GM23248 (cell line): ENCODE data around the gene MLLT10. TPM values are rescaled to one million over a fixed set of nuclear protein-coding genes. Genes with fewer than 3 reads are reported as not detected.

Experiments used
- DNase-seq: peaks from one replicate; pipeline ENCODE4 v3.0.0-alpha.2; 2015
- H2AFZ ChIP-seq: fragments of 200-600 bp; sonication (generic); 2 replicates; pipeline ENCODE4 v1.6.1; 2016; ENCODE audit warnings: antibody characterized with exemption
- H3F3A ChIP-seq: fragments of 200-600 bp; sonication (generic); 2 replicates; pipeline ENCODE4 v1.6.1; 2016; ENCODE audit warnings: mild to moderate bottlenecking, antibody characterized with exemption, mixed run types; ENCODE audit not compliant: insufficient read depth
- H3K27ac ChIP-seq: fragments of 200-600 bp; sonication (generic); 2 replicates; pipeline ENCODE4 v1.5.1; 2016; ENCODE audit warnings: mild to moderate bottlenecking
- H3K27me3 ChIP-seq: fragments of 200-600 bp; sonication (generic); replicated peaks from 2 replicates; pipeline ENCODE4 v1.6.1; 2016; ENCODE audit warnings: mild to moderate bottlenecking; ENCODE audit not compliant: insufficient read depth
- H3K36me3 ChIP-seq: fragments of 200-600 bp; sonication (generic); 2 replicates; pipeline ENCODE4 v1.6.1; 2016; ENCODE audit warnings: low read depth, mild to moderate bottlenecking
- H3K4me1 ChIP-seq: fragments of 200-600 bp; sonication (generic); 2 replicates; pipeline ENCODE4 v1.6.1; 2016; ENCODE audit warnings: mild to moderate bottlenecking; ENCODE audit not compliant: insufficient read depth
- H3K4me2 ChIP-seq: fragments of 200-600 bp; sonication (generic); one replicate; pipeline ENCODE4 v1.6.1; 2016; ENCODE audit warnings: mild to moderate bottlenecking; ENCODE audit not compliant: unreplicated experiment
- H3K4me3 ChIP-seq: fragments of 200-600 bp; sonication (generic); 2 replicates; pipeline ENCODE4 v1.5.1; 2016; ENCODE audit warnings: mild to moderate bottlenecking
- H3K79me2 ChIP-seq: fragments of 200-600 bp; sonication (generic); 2 replicates; pipeline ENCODE4 v1.6.1; 2016; ENCODE audit warnings: mild to moderate bottlenecking; ENCODE audit not compliant: insufficient read depth
- H3K9ac ChIP-seq: fragments of 200-600 bp; sonication (generic); 2 replicates; pipeline ENCODE4 v1.6.1; 2016; ENCODE audit warnings: mild to moderate bottlenecking
- H3K9me2 ChIP-seq: fragments of 200-600 bp; sonication (generic); 2 replicates; pipeline ENCODE4 v1.6.1; 2016; ENCODE audit warnings: mixed run types, mild to moderate bottlenecking, moderate library complexity; ENCODE audit not compliant: insufficient read depth
- H3K9me3 ChIP-seq: fragments of 200-600 bp; sonication (generic); one replicate; pipeline ENCODE4 v1.6.1; 2017; ENCODE audit warnings: low read depth
- H4K20me1 ChIP-seq: fragments of 200-600 bp; sonication (generic); 2 replicates; pipeline ENCODE4 v1.6.0; 2016; ENCODE audit not compliant: insufficient read depth
- EZH2 ChIP-seq: fragments of 200-600 bp; sonication (generic); IDR thresholded peaks from 2 replicates; pipeline ENCODE4 v1.6.1; 2018; ENCODE audit warnings: antibody characterized with exemption, mild to moderate bottlenecking; ENCODE audit not compliant: insufficient read depth, poor library complexity, severe bottlenecking
- EZH2phosphoT487 ChIP-seq: fragments of 200-600 bp; sonication (generic); IDR thresholded peaks from 2 replicates; pipeline ENCODE4 v1.6.1; 2018; ENCODE audit warnings: antibody characterized with exemption, moderate library complexity, mild to moderate bottlenecking, low read depth; ENCODE audit not compliant: insufficient read depth
- WGBS, 2 experiments: methylation state at CpG; one replicate each; pipeline ENCODE4 v1.1.6; 2015 to 2017; ENCODE audit warnings: low lambda C conversion rate in 2 of 2, low coverage in 1 of 2; ENCODE audit errors: missing lambda C conversion rate in 2 of 2; 5-methylcytosine and 5-hydroxymethylcytosine counted together
- in situ Hi-C: fragments of 300-500 bp; cut with MboI; formaldehyde crosslinking; loops from 2 replicates; pipeline ENCODE4 v1.15.0; 2020
- polyA plus RNA-seq: library from polyadenylated mRNA; unstranded; fragments of >200 nt; fragmentation: Nextera tagmentation; extraction: Ambion mirVana; gene quantifications from 2 replicates; pipeline ENCODE4 v1.2.1, GENCODE V29; 2016
- total RNA-seq: library from RNA; depleted of rRNA; stranded (reverse); fragments of >200 nt; shearing (Covaris generic); gene quantifications from 2 replicates; pipeline ENCODE4 v1.2.3, GENCODE V29; 2014

The MLLT10 gene
- total and polyA plus RNA-seq, 2 experiments from 2014 or later = 8.9 to 19.8 TPM

GRCh38 chr10:21675157-21675796 lies 141.2 kb downstream of the MLLT10 start:
- Histone ChIP-seq H3K4me1 (no peaks in the 10 kb centered on the region), H3K4me3 (no peak overlapping the region), H3K27me3 (no peaks in the 10 kb centered on the region), H2AFZ (no peak overlapping the region), H4K20me1 (no peaks in the 10 kb centered on the region), H3K4me2 (no peak overlapping the region), H3K27ac (no peak overlapping the region), H3F3A (peaks cover 15% of the 10 kb centered on the region; the same call in 1 of the 2 replicates), H3K79me2 (peaks cover 95% of the 10 kb centered on the region), H3K9me3 (no peaks in the 10 kb centered on the region), H3K9ac (no peak overlapping the region), H3K9me2 (no peaks in the 10 kb centered on the region), H3K36me3 (peaks cover 11% of the 10 kb centered on the region)
- 97 to 100% methylated on average over 2 of the region's 2 CpGs for WGBS, 2 experiments
- DNase-seq = peak; percentile 51
- TF ChIP-seq EZH2 = no peak
- no peak for TF ChIP-seq EZH2phosphoT487
- in situ Hi-C loops = no loop called here

DNA sequence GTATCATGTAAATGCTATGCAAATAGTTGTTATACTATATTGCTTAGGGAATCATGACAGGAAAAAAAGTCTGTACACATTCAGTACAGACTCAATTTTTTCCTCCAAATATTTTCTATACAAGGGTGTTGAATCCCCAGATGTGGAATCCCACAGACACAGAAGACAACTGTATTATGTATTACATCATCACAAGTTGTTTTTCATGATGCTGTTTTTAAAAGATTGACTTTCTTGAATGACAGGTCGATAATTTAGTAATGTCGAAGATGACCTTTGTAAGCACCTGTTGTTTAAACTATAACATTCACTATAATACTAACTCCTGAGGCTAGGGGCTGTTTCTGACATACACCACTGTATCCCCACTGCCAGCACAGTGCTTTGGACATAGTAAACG lies 143.5 kb downstream of the MLLT10 start:
- DNase-seq = no peak
- peaks cover 11% of the 10 kb centered on the region for H3K36me3 ChIP-seq
- WGBS, 2 experiments = 70 to 71% methylated on average over 3 of the region's 3 CpGs
- peaks cover 15% of the 10 kb centered on the region; the same call in 1 of the 2 replicates for H3F3A ChIP-seq
- H3K4me1 ChIP-seq = no peaks in the 10 kb centered on the region
- H3K79me2 ChIP-seq = peaks cover 93% of the 10 kb centered on the region
- no peak overlapping the region for H3K4me3 ChIP-seq
- H3K4me2 ChIP-seq = no peak overlapping the region
- H3K9me2 ChIP-seq = no peaks in the 10 kb centered on the region
- H4K20me1 ChIP-seq = no peaks in the 10 kb centered on the region
- no peak overlapping the region for H2AFZ ChIP-seq
- in situ Hi-C loops = no loop called here
- no peak overlapping the region for H3K9ac ChIP-seq
- H3K27me3 ChIP-seq = no peaks in the 10 kb centered on the region
- no peak overlapping the region for H3K27ac ChIP-seq
- no peaks in the 10 kb centered on the region for H3K9me3 ChIP-seq
- no peak for TF ChIP-seq EZH2phosphoT487

GRCh38 chr10:21681156-21681555 lies 147.1 kb downstream of the MLLT10 start:
- DNase-seq = no peak
- Histone ChIP-seq H3K79me2 (peaks cover 89% of the 10 kb centered on the region), H3K9me3 (no peaks in the 10 kb centered on the region), H2AFZ (no peak overlapping the region), H3K27ac (no peak overlapping the region), H3F3A (peaks cover 5% of the 10 kb centered on the region; the same call in 1 of the 2 replicates), H3K36me3 (no peaks in the 10 kb centered on the region; the same call in 1 of the 2 replicates), H3K9me2 (no peaks in the 10 kb centered on the region), H3K4me2 (no peak overlapping the region), H3K4me1 (no peaks in the 10 kb centered on the region), H3K4me3 (no peak overlapping the region), H3K9ac (no peak overlapping the region), H3K27me3 (no peaks in the 10 kb centered on the region), H4K20me1 (no peaks in the 10 kb centered on the region)
- 96 to 100% methylated on average over 3 of the region's 3 CpGs for WGBS, 2 experiments
- no peak for TF ChIP-seq EZH2phosphoT487
- in situ Hi-C loops = no loop called here

- H3K4me3 ChIP-seq = no peak overlapping the region
- peaks cover 21% of the 10 kb centered on the region for H3K4me1 ChIP-seq
- 79 to 81% methylated on average over 3 of the region's 3 CpGs for WGBS, 2 experiments
- no peaks in the 10 kb centered on the region for H3K9me3 ChIP-seq
- no peak for TF ChIP-seq EZH2phosphoT487
- no peak for TF ChIP-seq EZH2
- peak overlapping the region; percentile 4 for H3K4me2 ChIP-seq
- peaks cover 72% of the 10 kb centered on the region for H3K79me2 ChIP-seq
- DNase-seq = peak; percentile 64
- H3K9ac ChIP-seq = peak overlapping the region; percentile 17; the same call in 1 of the 2 replicates
- peak overlapping the region; percentile 70 for H3K27ac ChIP-seq
- H4K20me1 ChIP-seq = no peaks in the 10 kb centered on the region
- no peaks in the 10 kb centered on the region for H3K27me3 ChIP-seq
- no peaks in the 10 kb centered on the region for H3K9me2 ChIP-seq
- peaks cover 8% of the 10 kb centered on the region; the same call in 1 of the 2 replicates for H3K36me3 ChIP-seq
- H3F3A ChIP-seq = no peaks in the 10 kb centered on the region
- in situ Hi-C loops = no loop called here
- H2AFZ ChIP-seq = no peak overlapping the region
Measured at GRCh38 chr10:21687266-21688008, 153.4 kb downstream of the MLLT10 start.
